Measurements from ENCODE around the gene EEPD1. TPM values are rescaled to one million over a fixed set of nuclear protein-coding genes. Genes with fewer than 3 reads are reported as not detected.
A peak's percentile ranks its signal among the peaks of the same experiment; 100 is the strongest.

The EEPD1 gene
- total RNA-seq, 1 donor from 2014 or later = 8.7 TPM

- Histone ChIP-seq H3K36me3 (ENCODE audit: control insufficient read depth, insufficient read depth, low read length) (no peaks in the 10 kb centered on the region), H3K4me3 (ENCODE audit: low read depth, low read length) (no peak overlapping the region), H3K27me3 (ENCODE audit: control insufficient read depth, insufficient read depth, low read length) (no peaks in the 10 kb centered on the region)
- TF ChIP-seq, protein P1, sequence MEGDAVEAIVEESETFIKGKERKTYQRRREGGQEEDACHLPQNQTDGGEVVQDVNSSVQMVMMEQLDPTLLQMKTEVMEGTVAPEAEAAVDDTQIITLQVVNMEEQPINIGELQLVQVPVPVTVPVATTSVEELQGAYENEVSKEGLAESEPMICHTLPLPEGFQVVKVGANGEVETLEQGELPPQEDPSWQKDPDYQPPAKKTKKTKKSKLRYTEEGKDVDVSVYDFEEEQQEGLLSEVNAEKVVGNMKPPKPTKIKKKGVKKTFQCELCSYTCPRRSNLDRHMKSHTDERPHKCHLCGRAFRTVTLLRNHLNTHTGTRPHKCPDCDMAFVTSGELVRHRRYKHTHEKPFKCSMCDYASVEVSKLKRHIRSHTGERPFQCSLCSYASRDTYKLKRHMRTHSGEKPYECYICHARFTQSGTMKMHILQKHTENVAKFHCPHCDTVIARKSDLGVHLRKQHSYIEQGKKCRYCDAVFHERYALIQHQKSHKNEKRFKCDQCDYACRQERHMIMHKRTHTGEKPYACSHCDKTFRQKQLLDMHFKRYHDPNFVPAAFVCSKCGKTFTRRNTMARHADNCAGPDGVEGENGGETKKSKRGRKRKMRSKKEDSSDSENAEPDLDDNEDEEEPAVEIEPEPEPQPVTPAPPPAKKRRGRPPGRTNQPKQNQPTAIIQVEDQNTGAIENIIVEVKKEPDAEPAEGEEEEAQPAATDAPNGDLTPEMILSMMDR (IDR thresholded peaks at IDR 0.05; ENCODE audit: insufficient read depth, low read length, poor library complexity, severe bottlenecking) = peak; percentile 61
- DNase-seq (ENCODE audit: low read depth) = peak; percentile 81
These were observed 24.5 kb upstream of the EEPD1 start for GRCh38 chr7:36128448-36129047.

DNA sequence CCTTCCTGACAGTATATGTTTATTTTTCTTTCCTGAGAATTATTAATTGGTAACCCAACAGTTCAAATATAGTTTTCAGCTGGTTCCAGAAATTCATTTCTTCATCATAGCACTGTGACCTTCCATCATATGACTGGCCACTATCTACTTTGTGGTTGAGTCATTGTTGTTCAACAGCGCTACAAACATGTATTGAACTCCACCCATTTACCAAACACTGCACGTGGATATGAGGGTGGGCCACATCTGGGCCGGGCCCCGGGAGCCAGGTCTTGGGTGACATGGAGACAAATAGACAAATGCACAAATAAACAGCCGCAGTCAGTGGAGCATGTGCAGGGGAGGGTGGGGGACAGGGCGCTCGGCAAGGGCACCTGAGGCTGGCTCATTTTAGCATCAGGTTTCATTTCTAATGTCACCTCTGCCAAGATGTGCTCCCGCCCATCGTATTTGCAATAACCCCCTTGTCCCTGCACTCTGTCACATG, 24.0 kb upstream of the EEPD1 start:
- DNase-seq (ENCODE audit: low read depth) = no peak
- H3K27me3 ChIP-seq (ENCODE audit: control insufficient read depth, insufficient read depth, low read length) = no peaks in the 10 kb centered on the region
- TF ChIP-seq, protein P1 (IDR thresholded peaks at IDR 0.05; ENCODE audit: insufficient read depth, low read length, poor library complexity, severe bottlenecking) = no peak
- H3K36me3 ChIP-seq (ENCODE audit: control insufficient read depth, insufficient read depth, low read length) = no peaks in the 10 kb centered on the region
- no peak overlapping the region for H3K4me3 ChIP-seq (ENCODE audit: low read depth, low read length)

GRCh38 chr7:36130236-36130945, 22.7 kb upstream of the EEPD1 start:
- Histone ChIP-seq H3K36me3 (ENCODE audit: control insufficient read depth, insufficient read depth, low read length) (no peaks in the 10 kb centered on the region), H3K27me3 (ENCODE audit: control insufficient read depth, insufficient read depth, low read length) (no peaks in the 10 kb centered on the region), H3K4me3 (ENCODE audit: low read depth, low read length) (no peak overlapping the region)
- TF ChIP-seq, protein P1 (IDR thresholded peaks at IDR 0.05; ENCODE audit: insufficient read depth, low read length, poor library complexity, severe bottlenecking) = no peak
- no peak for DNase-seq (ENCODE audit: low read depth)

GRCh38 chr7:36131026-36131425, 22.0 kb upstream of the EEPD1 start:
- Histone ChIP-seq H3K4me3 (ENCODE audit: low read depth, low read length) (no peak overlapping the region), H3K27me3 (ENCODE audit: control insufficient read depth, insufficient read depth, low read length) (no peaks in the 10 kb centered on the region), H3K36me3 (ENCODE audit: control insufficient read depth, insufficient read depth, low read length) (no peaks in the 10 kb centered on the region)
- DNase-seq (ENCODE audit: low read depth) = no peak
- TF ChIP-seq, protein P1 (IDR thresholded peaks at IDR 0.05; ENCODE audit: insufficient read depth, low read length, poor library complexity, severe bottlenecking) = no peak

- TF ChIP-seq, protein P1 (IDR thresholded peaks at IDR 0.05; ENCODE audit: insufficient read depth, low read length, poor library complexity, severe bottlenecking) = no peak
- no peaks in the 10 kb centered on the region for H3K27me3 ChIP-seq (ENCODE audit: control insufficient read depth, insufficient read depth, low read length)
- no peak for DNase-seq (ENCODE audit: low read depth)
- no peaks in the 10 kb centered on the region for H3K36me3 ChIP-seq (ENCODE audit: control insufficient read depth, insufficient read depth, low read length)
- no peak overlapping the region for H3K4me3 ChIP-seq (ENCODE audit: low read depth, low read length)
These were observed 21.6 kb upstream of the EEPD1 start for GRCh38 chr7:36131499-36131898.
